CD14-positive monocyte (primary cell): ENCODE measurements around the gene CTXN1. TPM values are rescaled to one million over a fixed set of nuclear protein-coding genes. Genes with fewer than 3 reads are reported as not detected.
A peak's percentile ranks its signal among the peaks of the same experiment; 100 is the strongest.

ENCODE experiments used
- DNase-seq, 3 donors: peaks; one replicate each; pipeline ENCODE4 v3.0.0-alpha.2; 2011 to 2022
- H2AFZ ChIP-seq: 2 replicates; pipeline ENCODE4 v1.6.0; 2012; ENCODE audit warnings: mild to moderate bottlenecking, low read depth, low read length, inconsistent platforms; ENCODE audit not compliant: insufficient read depth, poor library complexity, severe bottlenecking
- H3K27ac ChIP-seq, 2 donors: 1 replicate in 1 of 2; 2 replicates in 1 of 2; pipeline ENCODE4 v1.5.1; 2012 to 2013; ENCODE audit warnings: low read length in 2 of 2, control low read depth in 1 of 2, inconsistent platforms in 1 of 2, low read depth in 1 of 2, mild to moderate bottlenecking in 1 of 2
- H3K27me3 ChIP-seq, 2 donors: one replicate each; pipeline versions ENCODE4 v1.6.0 to v1.6.1; 2011 to 2013; ENCODE audit warnings: low read length in 2 of 2; ENCODE audit not compliant: control insufficient read depth in 2 of 2, insufficient read depth in 2 of 2
- H3K36me3 ChIP-seq, 2 donors: replicated peaks in 1 of 2; 1 replicate in 1 of 2; 2 replicates in 1 of 2; pipeline versions ENCODE4 v1.5.1 to v1.6.1; 2012 to 2013; ENCODE audit warnings: low read length in 2 of 2, control low read depth in 1 of 2, inconsistent platforms in 1 of 2, mild to moderate bottlenecking in 1 of 2; ENCODE audit not compliant: insufficient read depth in 2 of 2, control insufficient read depth in 1 of 2
- H3K4me1 ChIP-seq, 2 donors: 1 replicate in 1 of 2; 2 replicates in 1 of 2; pipeline versions ENCODE4 v1.5.1 to v1.6.1; 2012 to 2013; ENCODE audit warnings: low read length in 2 of 2, control low read depth in 1 of 2, inconsistent platforms in 1 of 2, mild to moderate bottlenecking in 1 of 2, moderate library complexity in 1 of 2; ENCODE audit not compliant: insufficient read depth in 2 of 2, control insufficient read depth in 1 of 2
- H3K4me2 ChIP-seq: replicated peaks from 2 replicates; pipeline ENCODE3; 2012; ENCODE audit warnings: low read length, moderate library complexity, mild to moderate bottlenecking; ENCODE audit not compliant: poor library complexity, severe bottlenecking; ENCODE audit errors: extremely low read depth
- H3K4me3 ChIP-seq, 3 experiments: fragments of 200-600 bp in 1 of 3; sonication (generic) in 1 of 3; replicated peaks in 1 of 3; 1 replicate in 2 of 3; 2 replicates in 1 of 3; pipeline ENCODE4 v1.5.1; 2011 to 2013; ENCODE audit warnings: low read length in 3 of 3, mild to moderate bottlenecking in 3 of 3, control low read depth in 2 of 3, low read depth in 2 of 3, inconsistent platforms in 1 of 3, moderate library complexity in 1 of 3
- H3K79me2 ChIP-seq: 2 replicates; pipeline ENCODE4 v1.6.0; 2012; ENCODE audit warnings: mild to moderate bottlenecking, control low read depth, inconsistent platforms, low read length, moderate library complexity; ENCODE audit not compliant: insufficient read depth
- H3K9ac ChIP-seq: 2 replicates; pipeline ENCODE4 v1.6.0; 2017; ENCODE audit warnings: low read length, mild to moderate bottlenecking; ENCODE audit not compliant: insufficient read depth, poor library complexity, severe bottlenecking
- H3K9me3 ChIP-seq, 2 donors: replicated peaks in 1 of 2; 1 replicate in 1 of 2; 2 replicates in 1 of 2; pipeline versions ENCODE4 v1.5.1 to v1.6.1; 2012 to 2013; ENCODE audit warnings: low read length in 2 of 2, control low read depth in 1 of 2; ENCODE audit not compliant: control insufficient read depth in 1 of 2, insufficient read depth in 1 of 2
- H4K20me1 ChIP-seq: 2 replicates; pipeline ENCODE4 v1.6.0; 2012; ENCODE audit warnings: mild to moderate bottlenecking, low read length, control low read depth, moderate library complexity; ENCODE audit not compliant: insufficient read depth
- H3K27ac Mint-ChIP-seq, 7 donors: one replicate each; pipeline ENCODE4 v1.8.0; 2020; ENCODE audit warnings: mild to moderate bottlenecking in 7 of 7, mixed read lengths in 7 of 7, moderate library complexity in 6 of 7, inconsistent platforms in 2 of 7
- H3K27me3 Mint-ChIP-seq, 3 donors: one replicate each; pipeline ENCODE4 v1.8.0; 2021 to 2022; ENCODE audit warnings: low read depth in 3 of 3, mild to moderate bottlenecking in 3 of 3, mixed read lengths in 3 of 3, moderate library complexity in 3 of 3, inconsistent platforms in 1 of 3
- H3K36me3 Mint-ChIP-seq, 2 donors: one replicate each; pipeline ENCODE4 v1.8.0; 2020; ENCODE audit warnings: mixed read lengths in 2 of 2, inconsistent platforms in 1 of 2, mild to moderate bottlenecking in 1 of 2
- H3K4me1 Mint-ChIP-seq: one replicate; pipeline ENCODE4 v1.8.0; 2020; ENCODE audit warnings: mild to moderate bottlenecking, mixed read lengths
- H3K4me3 Mint-ChIP-seq, 2 donors: one replicate each; pipeline ENCODE4 v1.8.0; 2020; ENCODE audit warnings: mild to moderate bottlenecking in 2 of 2, mixed read lengths in 2 of 2, moderate library complexity in 1 of 2
- H3K9me3 Mint-ChIP-seq, 7 donors: one replicate each; pipeline ENCODE4 v1.8.0; 2020 to 2022; ENCODE audit warnings: mixed read lengths in 7 of 7, mild to moderate bottlenecking in 6 of 7, moderate library complexity in 6 of 7, inconsistent platforms in 2 of 7
- WGBS: methylation state at CpG from one replicate; pipeline ENCODE4 v1.1.5; 2013; ENCODE audit warnings: missing lambda C conversion rate; ENCODE audit not compliant: insufficient coverage; 5-methylcytosine and 5-hydroxymethylcytosine counted together
- intact Hi-C, 2 donors: fragments of 100-400 bp; cut with micrococcal nuclease; formaldehyde crosslinking; loops; one replicate each; pipeline versions ENCODE4 v1.15.0 to v1.15.1; 2023
- polyA plus RNA-seq, 3 donors: library from polyadenylated mRNA; depleted of rRNA in 1 of 3; unstranded in 2 of 3; stranded (reverse) in 1 of 3; fragments of 300-500 nt in 2 of 3; fragments of >200 nt in 1 of 3; fragmentation: Illumina TruSeq in 2 of 3; gene quantifications; 1 replicate in 2 of 3; 2 replicates in 1 of 3; pipeline ENCODE4 v1.2.3, GENCODE V29; 2012 to 2021
- TF ChIP-seq, protein P1 (sequence below): fragments of 200-600 bp; IDR thresholded peaks from one replicate; pipeline ENCODE4 v1.8.0; 2022; ENCODE audit warnings: antibody characterized with exemption, mild to moderate bottlenecking

The CTXN1 gene
- polyA plus RNA-seq, 3 donors: not detected

DNA sequence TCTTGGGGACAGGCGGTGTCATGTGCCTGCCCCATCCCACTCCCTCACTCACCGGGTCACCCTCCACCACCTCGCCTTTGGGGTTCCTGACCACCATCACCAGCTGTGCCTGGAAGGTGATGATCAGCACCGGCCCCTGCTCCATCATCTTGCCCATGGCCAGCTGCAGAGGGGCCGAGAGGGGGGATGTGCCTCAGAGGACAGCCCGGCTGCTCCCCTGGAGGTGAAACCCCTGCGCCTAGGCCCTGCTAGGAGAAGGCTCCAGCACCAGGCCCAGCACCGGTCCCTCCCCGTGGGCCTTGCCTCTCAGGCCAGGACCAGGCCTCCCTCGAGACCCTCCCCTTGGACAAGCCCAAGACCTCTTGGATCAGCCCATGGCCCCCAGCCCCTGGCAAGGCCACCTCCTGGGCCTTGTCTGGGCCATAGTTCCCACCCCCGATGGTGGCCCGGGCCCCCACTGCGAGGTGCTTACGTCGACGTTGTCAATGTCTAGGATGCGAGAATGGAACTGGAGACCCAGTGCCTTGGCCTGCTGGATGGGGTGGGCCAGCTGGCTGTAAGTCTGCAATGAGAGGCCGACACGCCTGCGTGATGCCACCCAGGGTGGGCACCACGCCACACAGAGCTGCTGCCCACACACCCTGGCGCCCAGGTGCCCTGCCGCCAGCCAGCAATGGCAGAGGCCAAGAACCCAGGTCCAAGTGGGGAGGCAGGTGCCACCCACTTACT, 1.8 kb upstream of the CTXN1 start:
- Histone ChIP-seq H3K27ac (no peak overlapping the region), H3K9ac (no peak overlapping the region), H3K36me3 (peaks cover 26 to 31% of the 10 kb centered on the region in 2 donors), H4K20me1 (peaks cover 4% of the 10 kb centered on the region), H2AFZ (no peak overlapping the region), H3K4me2 (no peak overlapping the region), H3K4me1 (peaks cover 6 to 17% of the 10 kb centered on the region in 2 donors), H3K27me3 (no peaks in the 10 kb centered on the region), H3K79me2 (no peaks in the 10 kb centered on the region), H3K4me3 (no peak overlapping the region), H3K9me3 (no peaks in the 10 kb centered on the region)
- H3K27ac Mint-ChIP-seq: peak overlapping the region in 1 of 7 donors; percentile 30
- TF ChIP-seq, protein P1, sequence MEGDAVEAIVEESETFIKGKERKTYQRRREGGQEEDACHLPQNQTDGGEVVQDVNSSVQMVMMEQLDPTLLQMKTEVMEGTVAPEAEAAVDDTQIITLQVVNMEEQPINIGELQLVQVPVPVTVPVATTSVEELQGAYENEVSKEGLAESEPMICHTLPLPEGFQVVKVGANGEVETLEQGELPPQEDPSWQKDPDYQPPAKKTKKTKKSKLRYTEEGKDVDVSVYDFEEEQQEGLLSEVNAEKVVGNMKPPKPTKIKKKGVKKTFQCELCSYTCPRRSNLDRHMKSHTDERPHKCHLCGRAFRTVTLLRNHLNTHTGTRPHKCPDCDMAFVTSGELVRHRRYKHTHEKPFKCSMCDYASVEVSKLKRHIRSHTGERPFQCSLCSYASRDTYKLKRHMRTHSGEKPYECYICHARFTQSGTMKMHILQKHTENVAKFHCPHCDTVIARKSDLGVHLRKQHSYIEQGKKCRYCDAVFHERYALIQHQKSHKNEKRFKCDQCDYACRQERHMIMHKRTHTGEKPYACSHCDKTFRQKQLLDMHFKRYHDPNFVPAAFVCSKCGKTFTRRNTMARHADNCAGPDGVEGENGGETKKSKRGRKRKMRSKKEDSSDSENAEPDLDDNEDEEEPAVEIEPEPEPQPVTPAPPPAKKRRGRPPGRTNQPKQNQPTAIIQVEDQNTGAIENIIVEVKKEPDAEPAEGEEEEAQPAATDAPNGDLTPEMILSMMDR: no peak
- H3K4me1 Mint-ChIP-seq: peaks cover 6% of the 10 kb centered on the region
- no peak overlapping the region for H3K4me3 Mint-ChIP-seq
- peaks cover 13 to 19% (median 13%) of the 10 kb centered on the region in 3 donors for H3K27me3 Mint-ChIP-seq
- H3K36me3 Mint-ChIP-seq: peaks cover 26 to 37% of the 10 kb centered on the region in 2 donors
- intact Hi-C loops: loop anchor here in 1 of 2 donors (10.0 kb wide), 1 partner anchor 1887 kb away; the partner anchor contains the start of gene FBXL12
- DNase-seq: no peak
- H3K9me3 Mint-ChIP-seq: peaks cover 0 to 2% (median 1%) of the 10 kb centered on the region in 7 donors
- WGBS: 96% methylated on average over 23 of the region's 23 CpGs

GRCh38 chr19:7926727-7927604, 1.0 kb upstream of the CTXN1 start:
- Mint-ChIP-seq H3K27me3 (peaks cover 13 to 19% (median 13%) of the 10 kb centered on the region in 3 donors), H3K4me1 (peaks cover 8% of the 10 kb centered on the region), H3K9me3 (peaks cover 0 to 2% (median 1%) of the 10 kb centered on the region in 7 donors), H3K36me3 (peaks cover 26 to 35% of the 10 kb centered on the region in 2 donors), H3K4me3 (peak overlapping the region in 1 of 2 donors; percentile 21), H3K27ac (peak overlapping the region in 1 of 7 donors; percentile 30)
- Histone ChIP-seq H3K4me1 (peaks cover 8 to 19% of the 10 kb centered on the region in 2 donors), H3K79me2 (no peaks in the 10 kb centered on the region), H2AFZ (no peak overlapping the region), H3K27me3 (no peaks in the 10 kb centered on the region), H3K36me3 (peaks cover 26 to 31% of the 10 kb centered on the region in 2 donors), H3K27ac (no peak overlapping the region), H3K9me3 (no peaks in the 10 kb centered on the region), H3K4me2 (no peak overlapping the region), H3K4me3 (no peak overlapping the region), H4K20me1 (peaks cover 7% of the 10 kb centered on the region), H3K9ac (no peak overlapping the region)
- intact Hi-C loops: loop anchor here in 1 of 2 donors (10.0 kb wide), 1 partner anchor 1888 kb away; the partner anchor contains the start of gene FBXL12
- TF ChIP-seq, protein P1: no peak
- 95% methylated on average over 32 of the region's 32 CpGs for WGBS
- DNase-seq: no peak
